Heart left ventricle (tissue), 13 donors: ENCODE data around the gene LILRA5.

Experiments
- POLR2A ChIP-seq, 2 donors: fragments of 450-650 bp; IDR thresholded peaks; one replicate each; pipeline ENCODE4 v1.6.1; 2017; ENCODE audit warnings: antibody characterized with exemption in 2 of 2, mild to moderate bottlenecking in 2 of 2, moderate library complexity in 2 of 2
- TF ChIP-seq, protein P1 (sequence below), 12 donors: fragments of 200-600 bp; sonication (generic) in 4 of 12; IDR thresholded peaks; one replicate each; pipeline versions ENCODE4 v1.5.0 to v1.8.0; 2018 to 2022; ENCODE audit warnings: antibody characterized with exemption in 12 of 12, mild to moderate bottlenecking in 5 of 12
- donor health status: ischemic (EF 13 %, LVEDD 7.1; RV severe dilation, severe dysfunction).
- donor health status: DM: no; HTN: yes; CAD: no.
- donor health status: DM: no; HTN: no; CAD: no.
- donor health status: ischemic (EF 25% LVEDD 6.9; RV normal size, moderate dysfunction).
- donor health status: ischemic (EF 25% LVEDD 5.7; RV mildly dilated, moderate dysfunction).
- donor health status: ischemic (EF 35%, LVEDD 5.7; RV mildly dilated, moderate dysfunction).
- donor health status: nonischemic (EF 11% LVEDD 7.7; RV severe dilation, severe dysfunction).
- donor health status: DM: yes; HTN: yes; CAD: no.
- donor health status: PGD.
- donor health status: ischemic (EF 29% LVEDD 5.4; RV normal size, mild dysfunction).
- donor health status: nonischemic (EF 23%, LVEDD 6.1; RV moderate dilation, normal function).

- TF ChIP-seq, protein P1, sequence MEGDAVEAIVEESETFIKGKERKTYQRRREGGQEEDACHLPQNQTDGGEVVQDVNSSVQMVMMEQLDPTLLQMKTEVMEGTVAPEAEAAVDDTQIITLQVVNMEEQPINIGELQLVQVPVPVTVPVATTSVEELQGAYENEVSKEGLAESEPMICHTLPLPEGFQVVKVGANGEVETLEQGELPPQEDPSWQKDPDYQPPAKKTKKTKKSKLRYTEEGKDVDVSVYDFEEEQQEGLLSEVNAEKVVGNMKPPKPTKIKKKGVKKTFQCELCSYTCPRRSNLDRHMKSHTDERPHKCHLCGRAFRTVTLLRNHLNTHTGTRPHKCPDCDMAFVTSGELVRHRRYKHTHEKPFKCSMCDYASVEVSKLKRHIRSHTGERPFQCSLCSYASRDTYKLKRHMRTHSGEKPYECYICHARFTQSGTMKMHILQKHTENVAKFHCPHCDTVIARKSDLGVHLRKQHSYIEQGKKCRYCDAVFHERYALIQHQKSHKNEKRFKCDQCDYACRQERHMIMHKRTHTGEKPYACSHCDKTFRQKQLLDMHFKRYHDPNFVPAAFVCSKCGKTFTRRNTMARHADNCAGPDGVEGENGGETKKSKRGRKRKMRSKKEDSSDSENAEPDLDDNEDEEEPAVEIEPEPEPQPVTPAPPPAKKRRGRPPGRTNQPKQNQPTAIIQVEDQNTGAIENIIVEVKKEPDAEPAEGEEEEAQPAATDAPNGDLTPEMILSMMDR (IDR thresholded peaks at IDR 0.05): no peak
- TF ChIP-seq POLR2A (IDR thresholded peaks at IDR 0.05): no peak
Observed at GRCh38 chr19:54356444-54357056, 43.6 kb upstream of the LILRA5 start.
